Right cardiac atrium (tissue), 5 donors: ENCODE results near the gene PCGF5. TPM values are rescaled to one million over a fixed set of nuclear protein-coding genes. Genes with fewer than 3 reads are reported as not detected.

Experiments used
- polyA plus RNA-seq: library from polyadenylated mRNA; stranded (reverse); fragments of 200-250 nt; gene quantifications from one replicate; pipeline ENCODE4 v1.2.3, GENCODE V29; 2013
- total RNA-seq, 4 donors: library from RNA; stranded (reverse); fragmentation: NEBNext Ultra II Directional; extraction: Animal tissue kit (Norgen Biotek cat#: 25700); gene quantifications; one replicate each; pipeline ENCODE4 v1.2.1, GENCODE V29; 2021
- donor health status: healthy with polysubstance abuse.
- donor health status: DM: no; HTN: yes; CAD: no.
- donor health status: DM: no; HTN: no; CAD: no.
- donor health status: DM: no; HTN: yes; CAD: no; lungs with severe emphysema.
- donor health status: DM: yes; HTN: yes; CAD: no.

The PCGF5 gene
- total and polyA plus RNA-seq, 5 donors: 40.2 to 77.1 (median 56.8) TPM

Other genes starting within 250 kb of the PCGF5 start
- 10 to 100 TPM in 1 of 4 donors, 1 to 10 TPM in 3; 8.9 to 13.4 (median 9.7) TPM for gene HECTD2, start 189.7 kb downstream of the PCGF5 start, total RNA-seq
- gene HECTD2, start 189.7 kb downstream of the PCGF5 start, polyA plus RNA-seq: 4.6 TPM